HEK293 (cell line): ENCODE results near the gene KIFC1.

Source experiments
- CTCF ChIA-PET: fragments of 350-600 bp; formaldehyde crosslinking; extraction: SDS; loops from one replicate; lab custom pipeline; 2021; ENCODE audit warnings: antibody characterized with exemption; lab: Yijun Ruan, JAX
- POLR2A ChIA-PET: fragments of 300-600 bp; formaldehyde crosslinking; extraction: SDS; loops from one replicate; lab custom pipeline; 2020; ENCODE audit warnings: antibody characterized with exemption, inconsistent platforms; lab: Yijun Ruan, JAX
- H3K27ac ChIP-seq: fragments of 200-500 bp; sonication (Bioruptor generic); 2 replicates; pipeline ENCODE4 v1.5.1; 2014; ENCODE audit warnings: low read depth, low read length, control low read depth, inconsistent platforms; ENCODE audit errors: extremely low read depth
- H3K36me3 ChIP-seq, 2 experiments: fragments of 200-500 bp in 1 of 2; sonication (Bioruptor generic) in 1 of 2; 1 replicate in 1 of 2; 2 replicates in 1 of 2; pipeline ENCODE4 v1.5.1; 2014 to 2017; ENCODE audit warnings: inconsistent platforms in 2 of 2, low read length in 2 of 2; ENCODE audit not compliant: control insufficient read depth in 2 of 2, insufficient read depth in 1 of 2
- H3K4me1 ChIP-seq: fragments of 200-500 bp; sonication (Bioruptor generic); 2 replicates; pipeline ENCODE4 v1.5.1; 2014; ENCODE audit warnings: mild to moderate bottlenecking, low read length, inconsistent platforms; ENCODE audit not compliant: control insufficient read depth, insufficient read depth
- H3K4me3 ChIP-seq: 2 replicates; pipeline ENCODE4 v1.5.1; 2011; ENCODE audit warnings: low read depth, mild to moderate bottlenecking, control low read depth, low read length, moderate library complexity
- H3K9me3 ChIP-seq: fragments of 200-500 bp; sonication (Bioruptor generic); 2 replicates; pipeline ENCODE4 v1.5.1; 2014; ENCODE audit warnings: low read depth, low read length, inconsistent platforms; ENCODE audit not compliant: control insufficient read depth, insufficient read depth
- BCL6B ChIP-seq: fragments of 450-650 bp; formaldehyde crosslinking; IDR thresholded peaks from 2 replicates; pipeline ENCODE4 v1.5.1; 2017; ENCODE audit warnings: missing biosample characterization, missing genetic modification characterization
- GLIS1 ChIP-seq: fragments of 450-650 bp; formaldehyde crosslinking; IDR thresholded peaks from 2 replicates; pipeline ENCODE4 v1.5.1; 2016; ENCODE audit warnings: missing biosample characterization, missing genetic modification characterization
- HOXC10 ChIP-seq: sonication (generic); formaldehyde crosslinking; IDR thresholded peaks from 2 replicates; pipeline ENCODE4 v1.8.1; 2023; ENCODE audit warnings: mild to moderate bottlenecking, missing genetic modification reagents
- KLF7 ChIP-seq: fragments of 450-650 bp; formaldehyde crosslinking; IDR thresholded peaks from 2 replicates; pipeline ENCODE4 v1.5.1; 2016; ENCODE audit warnings: missing biosample characterization, missing genetic modification characterization, borderline replicate concordance
- KLF8 ChIP-seq: fragments of 450-650 bp; formaldehyde crosslinking; IDR thresholded peaks from 2 replicates; pipeline ENCODE4 v1.5.1; 2016; ENCODE audit warnings: missing biosample characterization, missing genetic modification characterization
- PATZ1 ChIP-seq: fragments of 450-650 bp; formaldehyde crosslinking; IDR thresholded peaks from 2 replicates; pipeline ENCODE4 v1.5.1; 2016; ENCODE audit warnings: missing biosample characterization, missing genetic modification characterization
- TCF7L2 ChIP-seq: IDR thresholded peaks from 2 replicates; pipeline ENCODE4 v1.6.1; 2011; ENCODE audit warnings: low read depth, mild to moderate bottlenecking, inconsistent platforms, low read length, moderate library complexity, borderline replicate concordance
- ZBTB44 ChIP-seq: fragments of 450-650 bp; IDR thresholded peaks from 2 replicates; pipeline ENCODE4 v1.5.1; 2018; ENCODE audit warnings: missing biosample characterization, mild to moderate bottlenecking, missing genetic modification characterization
- ZNF2 ChIP-seq: fragments of 450-650 bp; formaldehyde crosslinking; IDR thresholded peaks from 2 replicates; pipeline ENCODE4 v1.5.1; 2016; ENCODE audit warnings: missing biosample characterization, missing genetic modification characterization
- ZNF302 ChIP-seq: fragments of 450-650 bp; formaldehyde crosslinking; IDR thresholded peaks from 2 replicates; pipeline ENCODE4 v1.5.1; 2016; ENCODE audit warnings: missing biosample characterization, missing genetic modification characterization, low read depth
- ZNF311 ChIP-seq: fragments of 450-650 bp; formaldehyde crosslinking; IDR thresholded peaks from 2 replicates; pipeline ENCODE4 v1.5.1; 2017; ENCODE audit warnings: missing biosample characterization, missing genetic modification characterization, borderline replicate concordance
- ZNF394 ChIP-seq: fragments of 450-650 bp; formaldehyde crosslinking; IDR thresholded peaks from 2 replicates; pipeline ENCODE4 v1.5.1; 2016; ENCODE audit warnings: missing biosample characterization, missing genetic modification characterization, mild to moderate bottlenecking, moderate library complexity, borderline replicate concordance
- ZNF423 ChIP-seq: fragments of 450-650 bp; formaldehyde crosslinking; IDR thresholded peaks from 2 replicates; pipeline ENCODE4 v1.5.1; 2016; ENCODE audit warnings: missing biosample characterization, missing genetic modification characterization
- ZNF600 ChIP-seq: fragments of 450-650 bp; formaldehyde crosslinking; IDR thresholded peaks from 2 replicates; pipeline ENCODE4 v1.5.1; 2016; ENCODE audit warnings: missing biosample characterization, missing genetic modification characterization
- ZNF610 ChIP-seq: fragments of 450-650 bp; formaldehyde crosslinking; IDR thresholded peaks from 2 replicates; pipeline ENCODE4 v1.5.1; 2016; ENCODE audit warnings: missing biosample characterization, missing genetic modification characterization, borderline replicate concordance
- ZNF623 ChIP-seq: fragments of 450-650 bp; formaldehyde crosslinking; IDR thresholded peaks from 2 replicates; pipeline ENCODE4 v1.5.1; 2016; ENCODE audit warnings: missing biosample characterization, missing genetic modification characterization
- ZNF664 ChIP-seq: fragments of 450-650 bp; formaldehyde crosslinking; IDR thresholded peaks from 2 replicates; pipeline ENCODE4 v1.5.1; 2016; ENCODE audit warnings: missing biosample characterization, missing genetic modification characterization
- ZNF785 ChIP-seq: fragments of 450-650 bp; formaldehyde crosslinking; IDR thresholded peaks from 2 replicates; pipeline ENCODE4 v1.5.1; 2016; ENCODE audit warnings: missing biosample characterization, missing genetic modification characterization
- TF ChIP-seq, protein P1 (sequence below): fragments of 450-650 bp; formaldehyde crosslinking; IDR thresholded peaks from 2 replicates; pipeline ENCODE4 v1.5.1; 2017; ENCODE audit warnings: missing biosample characterization, missing genetic modification characterization
- TF ChIP-seq, protein P2 (sequence below): fragments of 450-650 bp; formaldehyde crosslinking; IDR thresholded peaks from 2 replicates; pipeline ENCODE4; 2016; ENCODE audit warnings: missing biosample characterization, missing genetic modification characterization

The KIFC1 gene

DNA sequence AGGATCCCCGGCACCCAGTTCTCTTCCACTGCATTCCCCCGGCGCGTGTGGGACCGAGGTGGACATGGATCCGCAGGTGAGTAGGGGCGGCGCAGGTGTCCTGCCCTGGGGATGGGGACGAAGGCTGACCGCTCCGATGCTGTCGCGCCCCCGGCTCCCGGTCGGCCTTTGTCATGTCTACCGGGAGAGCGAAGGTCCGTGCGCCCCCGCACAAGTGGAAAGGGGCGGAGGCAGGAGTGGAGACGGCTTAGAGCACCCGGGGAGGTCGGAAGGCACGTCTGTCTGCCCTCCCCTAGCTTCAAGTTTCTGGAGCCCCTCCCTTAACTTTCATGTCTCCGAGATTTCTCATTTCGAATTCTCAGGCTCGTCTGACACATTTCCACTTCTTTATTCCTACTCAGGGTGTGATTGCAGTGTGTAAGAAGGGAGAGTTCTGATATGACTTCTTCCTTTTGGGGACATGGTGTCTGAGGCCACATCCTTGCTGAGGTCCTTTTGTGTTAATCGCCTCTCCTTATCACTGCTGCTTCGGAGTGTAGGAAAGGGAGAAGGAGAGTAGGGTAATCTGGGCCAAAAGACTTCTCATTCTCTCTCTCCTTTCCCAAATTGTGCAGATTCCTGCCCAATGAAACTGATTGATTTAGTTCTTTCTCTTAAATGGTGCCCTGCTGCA, 435 bp downstream of the KIFC1 start (continued):
- TF ChIP-seq HOXC10 (CRISPR knock-in tag) (no peak), ZNF423 (tag by site-specific recombination) (no peak), ZNF623 (tag by site-specific recombination) (no peak), TCF7L2 (no peak), PATZ1 (peak; percentile 36; the same call in 1 of the 2 replicates), ZNF785 (tag by site-specific recombination) (no peak), ZNF311 (tag by site-specific recombination) (no peak), GLIS1 (tag by site-specific recombination) (peak; percentile 62; the same call in 1 of the 2 replicates), BCL6B (tag by site-specific recombination) (no peak), ZNF394 (tag by site-specific recombination) (peak; percentile 47; the same call in 1 of the 2 replicates), ZNF302 (tag by site-specific recombination) (no peak), ZNF600 (tag by site-specific recombination) (peak; percentile 26; the same call in 1 of the 2 replicates), ZNF2 (tag by site-specific recombination) (no peak), KLF8 (tag by site-specific recombination) (0 out of 2 replicates have a peak, but pooled peaks have one; percentile 76), KLF7 (tag by site-specific recombination) (peak; percentile 6; the same call in 1 of the 2 replicates), ZBTB44 (no peak)
- TF ChIP-seq, protein P1, sequence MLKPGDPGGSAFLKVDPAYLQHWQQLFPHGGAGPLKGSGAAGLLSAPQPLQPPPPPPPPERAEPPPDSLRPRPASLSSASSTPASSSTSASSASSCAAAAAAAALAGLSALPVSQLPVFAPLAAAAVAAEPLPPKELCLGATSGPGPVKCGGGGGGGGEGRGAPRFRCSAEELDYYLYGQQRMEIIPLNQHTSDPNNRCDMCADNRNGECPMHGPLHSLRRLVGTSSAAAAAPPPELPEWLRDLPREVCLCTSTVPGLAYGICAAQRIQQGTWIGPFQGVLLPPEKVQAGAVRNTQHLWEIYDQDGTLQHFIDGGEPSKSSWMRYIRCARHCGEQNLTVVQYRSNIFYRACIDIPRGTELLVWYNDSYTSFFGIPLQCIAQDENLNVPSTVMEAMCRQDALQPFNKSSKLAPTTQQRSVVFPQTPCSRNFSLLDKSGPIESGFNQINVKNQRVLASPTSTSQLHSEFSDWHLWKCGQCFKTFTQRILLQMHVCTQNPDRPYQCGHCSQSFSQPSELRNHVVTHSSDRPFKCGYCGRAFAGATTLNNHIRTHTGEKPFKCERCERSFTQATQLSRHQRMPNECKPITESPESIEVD (tag by site-specific recombination), result no peak
- TF ChIP-seq, protein P2, sequence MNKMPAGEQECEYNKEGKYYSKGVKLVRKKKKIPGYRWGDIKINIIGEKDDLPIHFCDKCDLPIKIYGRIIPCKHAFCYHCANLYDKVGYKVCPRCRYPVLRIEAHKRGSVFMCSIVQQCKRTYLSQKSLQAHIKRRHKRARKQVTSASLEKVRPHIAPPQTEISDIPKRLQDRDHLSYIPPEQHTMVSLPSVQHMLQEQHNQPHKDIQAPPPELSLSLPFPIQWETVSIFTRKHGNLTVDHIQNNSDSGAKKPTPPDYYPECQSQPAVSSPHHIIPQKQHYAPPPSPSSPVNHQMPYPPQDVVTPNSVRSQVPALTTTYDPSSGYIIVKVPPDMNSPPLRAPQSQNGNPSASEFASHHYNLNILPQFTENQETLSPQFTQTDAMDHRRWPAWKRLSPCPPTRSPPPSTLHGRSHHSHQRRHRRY (tag by site-specific recombination), result no peak

- TF ChIP-seq ZNF610, result no peak
- peak; percentile 99 for TF ChIP-seq ZNF664 (tag by site-specific recombination)
- Histone ChIP-seq H3K27ac (peak overlapping the region; percentile 80; the same call in 1 of the 2 replicates), H3K4me3 (peak overlapping the region; percentile 82), H3K4me1 (peaks cover 10% of the 10 kb centered on the region), H3K36me3 (peaks cover 6 to 18% of the 10 kb centered on the region in 2 experiments; a peak in 2 of 3 replicates), H3K9me3 (no peaks in the 10 kb centered on the region)
- ChIA-PET POLR2A (interaction anchor here (0.6 to 1.4 kb wide), 2 partner anchors 14 to 75 kb away, joined by 3 to 4 read pairs; partner anchors contain the start of gene ZBTB22), CTCF (interaction anchor here (0.6 to 1.1 kb wide), 4 partner anchors 16 to 524 kb away, joined by 3 to 5 read pairs (median 3); partner anchors contain the start of gene ZBTB9)
These were observed 949 bp downstream of the KIFC1 start for GRCh38 chr6:33392595-33392948.
